Epithelial cell of prostate (primary cell): ENCODE results near the gene SLC35B2.
A peak's percentile ranks its signal among the peaks of the same experiment; 100 is the strongest.

Experiments
- DNase-seq: peaks from one replicate; pipeline ENCODE4 v3.0.0-alpha.2; 2011; ENCODE audit warnings: low read depth, low spot score
- H3K27ac ChIP-seq: fragments of 450-650 bp; 2 replicates; pipeline ENCODE4 v1.5.1; 2017; ENCODE audit warnings: mild to moderate bottlenecking

Gene SLC35B2

DNA sequence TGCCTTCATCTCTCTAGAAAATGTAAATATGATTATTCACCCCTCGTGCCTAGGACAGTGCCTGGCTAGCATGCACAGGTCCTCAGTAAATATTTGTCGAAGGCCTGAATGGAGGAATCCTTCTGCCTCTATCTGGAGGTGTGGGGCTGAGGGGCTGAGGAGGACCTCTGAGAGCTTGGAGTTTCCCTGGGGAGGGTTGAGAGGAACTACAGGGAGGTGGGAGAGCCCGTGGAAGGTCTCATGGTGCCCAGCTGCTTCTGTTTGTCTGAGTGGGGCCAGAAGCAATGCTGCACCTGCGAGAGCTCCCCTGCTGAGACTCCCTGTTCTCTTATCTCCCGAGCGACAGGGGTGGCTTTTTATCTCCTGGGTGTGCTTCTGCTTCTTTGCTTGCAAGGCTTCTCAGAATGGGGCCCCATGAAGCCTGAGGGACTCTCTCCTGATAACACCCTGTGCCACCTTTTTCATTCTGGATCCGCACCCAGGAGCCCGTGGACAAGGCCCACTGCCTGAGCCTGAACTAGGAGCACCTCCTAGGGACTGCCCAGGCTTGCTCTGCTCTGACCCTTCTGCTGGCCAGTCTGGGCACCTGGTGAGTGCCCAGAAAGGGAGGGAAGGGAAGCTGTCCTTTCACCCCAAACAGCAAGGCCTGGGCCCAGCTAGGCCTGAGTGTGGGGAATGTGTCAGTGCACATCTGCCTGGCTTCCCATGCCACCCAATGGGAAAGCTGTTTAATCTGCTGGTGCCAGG is 31.6 kb downstream of the SLC35B2 start:
- no peak for DNase-seq
- no peak overlapping the region for H3K27ac ChIP-seq

DNA sequence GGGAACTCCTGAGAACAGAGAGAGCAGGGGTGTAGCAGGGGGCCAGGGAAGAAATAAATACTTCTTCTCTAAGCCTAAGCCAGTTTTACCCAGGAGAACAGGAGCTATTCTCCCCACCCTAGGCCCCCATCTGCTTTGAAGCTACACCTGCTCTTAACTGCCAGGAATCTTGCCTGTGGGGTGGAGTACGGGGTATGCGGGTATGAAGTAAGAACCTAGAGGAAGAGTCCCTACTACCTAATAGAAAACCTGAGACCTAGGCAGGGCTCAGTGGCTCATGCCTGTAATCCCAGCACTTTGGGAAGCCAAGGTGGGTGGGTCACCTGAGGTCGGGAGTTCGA is 32.4 kb downstream of the SLC35B2 start:
- no peak overlapping the region for H3K27ac ChIP-seq
- no peak for DNase-seq

DNA sequence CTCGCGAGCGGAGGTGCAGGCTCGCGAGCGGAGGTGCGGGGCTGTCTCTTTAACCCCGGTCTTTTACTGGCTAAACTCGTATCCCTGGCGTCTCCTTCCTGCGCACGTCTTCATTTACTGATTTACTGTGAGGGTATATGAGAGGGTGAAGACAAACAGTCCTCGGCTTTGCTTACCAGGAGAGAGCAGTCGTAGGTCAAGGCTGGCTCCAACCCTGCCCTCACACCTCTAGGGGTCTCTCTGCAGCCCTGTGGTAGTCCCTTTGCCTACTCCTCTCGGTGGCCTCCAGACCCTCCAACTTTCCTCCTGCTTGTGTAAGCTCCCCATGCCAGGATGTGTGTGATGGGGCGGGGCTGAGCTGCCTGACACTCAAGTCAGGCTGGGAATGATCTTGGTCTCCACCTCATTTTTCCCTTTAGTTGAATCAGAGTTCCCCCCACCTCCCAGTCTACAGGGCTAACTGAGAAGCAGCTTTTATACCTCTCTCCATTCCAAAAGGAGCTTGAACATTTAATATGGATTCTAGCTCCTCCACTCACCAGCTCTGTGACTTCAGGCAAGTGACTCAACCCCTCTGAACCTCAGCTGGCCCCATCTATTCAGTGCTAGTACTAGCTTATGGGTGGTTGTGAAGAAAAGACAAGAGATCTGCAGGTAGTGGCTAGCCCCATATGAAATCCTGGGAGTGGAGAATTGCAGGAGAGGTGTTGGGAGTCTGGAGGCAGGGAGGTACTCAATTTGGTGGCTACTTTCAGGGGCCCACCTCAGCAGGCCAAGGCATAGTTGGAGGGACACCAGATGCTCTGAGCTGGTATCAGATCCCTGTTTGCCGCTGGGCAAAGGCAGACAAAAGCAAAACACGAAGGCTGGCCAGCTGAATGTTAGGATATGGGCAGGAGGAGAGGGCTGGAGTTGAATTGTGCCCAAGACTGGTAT is 33.0 kb downstream of the SLC35B2 start:
- H3K27ac ChIP-seq, result no peak overlapping the region
- DNase-seq, result no peak

GRCh38 chr6:44223319-44224028 is 33.9 kb downstream of the SLC35B2 start, which contains the start of gene SLC29A1:
Gene SLC29A1 (plus strand): TSS chr6:44223595. CDS start chr6:44227314, 3,719 bp downstream.
- no peak for DNase-seq
- H3K27ac ChIP-seq, result no peak within 1 kb of the TSS

- H3K27ac ChIP-seq, result no peak overlapping the region
- DNase-seq, result no peak
These were observed 34.6 kb downstream of the SLC35B2 start for GRCh38 chr6:44222486-44223318.

DNA sequence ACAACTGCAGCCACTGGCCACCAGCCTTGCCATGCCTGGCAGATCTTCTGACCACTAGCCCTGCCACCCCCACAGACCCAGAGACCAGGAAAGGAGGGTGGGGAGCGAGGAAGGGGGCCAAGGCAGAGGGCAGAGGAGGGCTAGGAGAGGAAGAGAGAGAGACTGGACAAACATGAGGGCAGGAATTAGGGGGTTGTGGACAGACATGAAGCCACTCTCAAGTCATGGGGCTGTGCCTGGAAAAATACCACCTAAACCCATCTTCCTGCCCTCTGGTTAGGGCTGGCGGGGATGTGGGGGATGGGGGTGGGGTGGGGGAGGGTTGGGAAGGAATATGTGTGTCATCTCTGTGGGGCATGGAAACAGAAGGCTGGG is 35.4 kb downstream of the SLC35B2 start:
- no peak for DNase-seq
- peak overlapping the region; percentile 47 for H3K27ac ChIP-seq

- DNase-seq, result no peak
- peak overlapping the region; percentile 47 for H3K27ac ChIP-seq
These were observed 35.9 kb downstream of the SLC35B2 start for GRCh38 chr6:44221291-44221960.

GRCh38 chr6:44220913-44221290 is 36.4 kb downstream of the SLC35B2 start:
- peak overlapping the region; percentile 47 for H3K27ac ChIP-seq
- no peak for DNase-seq

DNA sequence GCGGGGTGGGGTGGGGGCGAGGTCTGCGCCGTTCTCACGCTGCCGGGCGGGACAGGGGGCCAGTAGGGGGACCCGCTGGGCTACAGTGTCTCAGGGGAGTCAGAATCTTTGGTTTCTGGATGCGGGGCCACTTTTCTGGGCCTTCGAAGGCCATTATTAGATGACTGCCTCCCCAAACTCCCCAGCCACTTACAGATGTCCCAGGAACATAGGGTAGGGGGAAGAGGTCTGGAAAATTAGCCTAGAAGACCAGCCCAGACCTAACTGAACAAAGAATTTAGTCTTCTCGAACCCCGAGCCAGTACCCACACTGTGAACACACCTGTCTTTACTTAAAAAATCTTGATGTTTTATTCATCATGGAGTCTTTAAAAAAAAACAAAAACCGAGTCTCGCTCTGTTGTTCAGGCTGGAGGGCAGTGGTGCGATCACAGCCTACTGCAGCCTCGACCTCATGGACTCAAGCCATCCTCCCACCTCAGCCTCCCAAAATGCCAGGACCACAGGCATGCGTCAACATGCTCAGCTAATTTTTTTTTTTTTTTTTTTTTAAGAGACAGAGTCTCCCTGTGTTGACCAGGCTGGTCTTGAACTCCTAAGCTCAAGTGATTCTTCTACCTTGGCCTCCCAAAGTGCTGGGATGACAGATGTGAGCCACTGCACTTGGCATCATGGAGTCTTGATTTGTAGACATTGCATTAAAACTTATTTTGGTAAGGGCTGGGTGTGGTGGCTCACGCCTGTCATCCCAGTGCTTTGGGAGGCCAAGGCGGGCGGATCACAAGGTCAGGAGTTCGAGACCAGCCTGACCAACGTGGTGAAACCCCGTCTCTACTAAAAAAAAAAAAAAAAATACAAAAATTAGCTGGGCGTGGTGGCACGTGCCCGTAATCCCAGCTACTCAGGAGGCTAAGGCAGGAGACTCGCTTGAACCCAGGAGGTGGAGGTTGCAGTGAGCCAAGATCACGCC is 37.2 kb downstream of the SLC35B2 start:
- no peak for DNase-seq
- H3K27ac ChIP-seq, result no peak overlapping the region

- H3K27ac ChIP-seq, result no peak overlapping the region
- no peak for DNase-seq
These were observed 38.1 kb downstream of the SLC35B2 start for GRCh38 chr6:44219053-44219814.

DNA sequence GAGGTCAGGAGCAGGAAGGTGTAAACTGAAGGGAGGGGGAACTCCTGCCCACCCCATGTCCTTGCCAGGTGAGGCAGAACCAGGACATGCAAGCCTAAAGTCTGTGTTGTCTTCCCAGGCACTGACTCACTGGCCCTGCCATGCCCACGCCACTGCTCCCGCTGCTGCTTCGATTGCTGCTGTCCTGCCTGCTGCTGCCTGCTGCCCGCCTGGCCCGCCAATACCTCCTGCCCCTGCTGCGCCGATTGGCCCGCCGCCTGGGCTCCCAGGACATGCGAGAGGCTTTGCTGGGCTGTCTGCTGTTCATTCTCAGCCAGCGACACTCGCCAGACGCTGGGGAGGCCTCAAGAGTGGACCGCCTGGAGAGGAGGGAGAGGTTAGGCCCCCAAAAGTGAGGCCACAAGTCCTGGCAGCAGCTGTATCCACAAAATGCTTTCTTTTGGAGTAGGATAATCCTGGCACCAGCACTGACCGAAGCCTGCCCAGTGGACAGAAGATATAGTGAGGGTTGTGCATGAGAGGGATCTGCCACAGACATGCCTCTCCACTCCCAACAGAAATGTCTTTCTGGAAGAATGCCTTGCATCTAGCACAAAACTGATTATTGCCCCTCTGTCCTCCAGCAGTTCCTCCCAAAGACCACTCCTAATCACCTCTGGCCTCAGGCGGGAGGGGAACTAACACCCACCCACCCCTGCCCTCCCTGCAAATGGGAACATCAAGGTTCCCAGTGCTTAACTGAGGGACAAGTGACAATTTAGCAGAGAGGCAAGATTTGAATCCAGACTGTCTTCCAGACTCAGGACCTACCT is 39.8 kb downstream of the SLC35B2 start:
- no peak for DNase-seq
- H3K27ac ChIP-seq, result no peak overlapping the region

DNA sequence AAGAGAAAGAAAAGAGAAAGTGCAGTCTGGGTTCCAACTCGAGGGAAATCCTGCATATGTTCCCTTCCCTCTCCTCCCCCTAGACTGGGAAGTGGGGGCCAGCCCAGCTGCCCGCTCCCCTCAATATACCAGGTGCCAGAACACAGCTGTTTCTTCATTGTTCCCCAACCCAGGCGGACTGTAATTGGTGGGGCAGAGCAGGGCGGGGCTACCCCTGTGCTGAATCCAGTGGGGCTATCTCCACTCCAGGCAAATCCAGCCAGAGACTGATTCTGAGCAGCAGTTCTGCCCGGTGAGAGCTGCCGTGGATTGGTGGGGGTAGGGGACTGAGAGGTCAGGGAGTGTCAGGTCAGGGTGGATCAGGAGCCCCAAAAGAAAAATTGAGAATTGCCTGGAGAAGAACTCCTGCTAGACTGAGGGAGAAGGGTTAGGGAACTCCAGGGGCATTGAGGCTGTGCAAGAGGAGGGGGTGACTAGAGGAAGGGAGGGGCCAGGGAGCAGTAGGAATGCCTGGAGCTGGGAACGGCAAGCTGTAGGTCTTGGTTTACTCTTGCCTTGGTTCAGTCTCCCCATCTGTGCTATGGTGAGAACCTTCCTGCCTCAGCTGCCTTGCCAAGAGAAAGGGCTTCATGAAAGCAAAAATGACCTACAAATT is 40.5 kb downstream of the SLC35B2 start, which contains the start of gene MYMX:
Gene MYMX (plus strand): TSS at position 250 of the 655 bp plus-strand sequence. CDS start 546 bp downstream, outside the sequence.
- H3K27ac ChIP-seq, result no peak within 1 kb of the TSS
- DNase-seq, result no peak

DNA sequence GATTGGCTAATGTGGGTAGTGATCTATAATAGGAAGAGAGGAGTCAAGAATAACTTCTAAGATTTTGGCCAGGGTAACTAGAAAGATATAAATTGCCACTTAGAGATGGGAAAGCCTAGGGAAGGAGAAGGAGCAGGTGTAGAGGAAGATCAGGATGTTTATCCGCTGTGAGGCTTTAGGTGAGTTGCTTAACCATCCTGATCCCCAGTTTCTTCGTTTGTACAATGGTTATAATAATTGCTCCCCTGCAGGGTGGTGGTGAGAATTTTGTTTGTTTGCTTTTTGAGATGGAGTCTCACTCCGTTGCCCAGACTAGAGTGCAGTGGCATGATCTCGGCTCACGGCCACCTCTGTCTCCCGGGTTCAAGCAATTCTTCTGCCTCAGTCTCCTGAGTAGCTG is 43.0 kb downstream of the SLC35B2 start:
- no peak overlapping the region for H3K27ac ChIP-seq

GRCh38 chr6:44211284-44211683 is 46.0 kb downstream of the SLC35B2 start:
- H3K27ac ChIP-seq, result no peak overlapping the region
- DNase-seq, result no peak

More for the DNA sequence above, 43.0 kb downstream of the SLC35B2 start:
- DNase-seq, result no peak

- H3K27ac ChIP-seq, result no peak overlapping the region
- no peak for DNase-seq
These were observed 49.4 kb downstream of the SLC35B2 start for GRCh38 chr6:44207966-44208365.
